Large intestine (tissue), 3 donors: ENCODE data around the gene ERG. TPM values are rescaled to one million over a fixed set of nuclear protein-coding genes. Genes with fewer than 3 reads are reported as not detected.

Experiments
- DNase-seq, 2 donors: peaks; one replicate each; pipeline versions ENCODE4 v3.0.0 to v3.0.0-alpha.2; 2013
- H3K27ac ChIP-seq: one replicate; pipeline ENCODE4 v1.5.1; 2013; ENCODE audit warnings: low read length
- H3K27me3 ChIP-seq: 2 replicates; pipeline ENCODE4 v1.6.1; 2013; ENCODE audit warnings: low read length; ENCODE audit not compliant: control insufficient read depth, insufficient read depth
- H3K36me3 ChIP-seq: 2 replicates; pipeline ENCODE4 v1.6.1; 2013; ENCODE audit warnings: low read length; ENCODE audit not compliant: control insufficient read depth, insufficient read depth
- H3K4me1 ChIP-seq: one replicate; pipeline ENCODE4 v1.6.1; 2013; ENCODE audit warnings: low read length; ENCODE audit not compliant: control insufficient read depth, insufficient read depth
- H3K4me3 ChIP-seq: one replicate; pipeline ENCODE4 v1.5.1; 2013; ENCODE audit warnings: low read length
- H3K9me3 ChIP-seq: one replicate; pipeline ENCODE4 v1.6.1; 2013; ENCODE audit warnings: mild to moderate bottlenecking, low read depth, low read length, moderate library complexity; ENCODE audit not compliant: control insufficient read depth
- WGBS: methylation state at CpG from one replicate; pipeline ENCODE4 v1.1.5; 2013; ENCODE audit warnings: low lambda C conversion rate; ENCODE audit not compliant: insufficient coverage; 5-methylcytosine and 5-hydroxymethylcytosine counted together
- polyA plus RNA-seq: library from polyadenylated mRNA; unstranded; fragments of 120-200 nt; gene quantifications from one replicate; pipeline ENCODE4 v1.2.1, GENCODE V29; 2013

Gene ERG
- polyA plus RNA-seq, 1 donor: 6.2 TPM

DNA sequence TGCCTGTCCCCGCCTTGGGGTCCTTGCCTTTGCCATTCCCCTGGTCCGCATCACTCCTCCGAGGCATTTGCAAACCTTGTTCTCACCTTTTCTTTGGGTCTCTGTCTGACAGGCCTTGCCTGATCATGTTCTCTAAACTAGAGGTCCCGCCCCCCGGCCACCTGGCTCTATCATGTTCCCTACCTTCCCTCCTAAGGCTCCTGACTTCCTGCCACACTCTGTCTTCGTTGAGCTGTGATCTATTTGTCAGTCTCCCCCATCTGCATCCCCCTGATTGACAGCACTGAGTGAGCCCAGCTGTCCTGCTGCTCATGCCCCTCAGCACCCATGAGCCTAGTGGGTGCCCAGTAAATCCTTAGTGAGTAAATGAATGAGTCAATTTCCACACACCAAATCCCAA is 22.8 kb downstream of the ERG start:
- no peaks in the 10 kb centered on the region for H3K36me3 ChIP-seq
- 56% methylated on average over 3 of the region's 6 CpGs for WGBS
- H3K4me1 ChIP-seq: peaks cover 6% of the 10 kb centered on the region
- H3K27me3 ChIP-seq: peaks cover 7% of the 10 kb centered on the region
- no peaks in the 10 kb centered on the region for H3K9me3 ChIP-seq
- no peak overlapping the region for H3K4me3 ChIP-seq
- DNase-seq: no peak
- H3K27ac ChIP-seq: no peak overlapping the region

DNA sequence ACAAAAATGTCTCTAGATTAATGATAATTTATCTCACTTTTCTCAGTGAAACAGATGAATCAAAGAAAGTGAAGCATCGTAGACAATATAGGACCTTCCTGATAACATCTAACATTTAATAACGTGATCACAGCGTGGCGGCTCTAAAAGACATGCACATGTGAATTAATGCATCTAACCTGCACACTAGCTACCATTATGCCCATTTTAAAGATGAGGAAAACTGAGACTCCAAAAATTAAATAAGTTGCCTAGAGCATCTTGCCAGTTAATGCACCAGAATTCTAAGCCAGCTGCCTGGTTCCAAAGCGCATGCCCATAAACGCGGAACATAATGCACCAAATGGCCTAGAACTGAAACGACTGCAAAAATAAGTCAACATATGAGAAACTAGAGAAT is 23.5 kb downstream of the ERG start:
- WGBS: 96% methylated on average over 4 of the region's 8 CpGs
- DNase-seq: no peak
- Histone ChIP-seq H3K9me3 (no peaks in the 10 kb centered on the region), H3K27me3 (peaks cover 7% of the 10 kb centered on the region), H3K27ac (no peak overlapping the region), H3K36me3 (no peaks in the 10 kb centered on the region), H3K4me1 (peaks cover 6% of the 10 kb centered on the region), H3K4me3 (no peak overlapping the region)

DNA sequence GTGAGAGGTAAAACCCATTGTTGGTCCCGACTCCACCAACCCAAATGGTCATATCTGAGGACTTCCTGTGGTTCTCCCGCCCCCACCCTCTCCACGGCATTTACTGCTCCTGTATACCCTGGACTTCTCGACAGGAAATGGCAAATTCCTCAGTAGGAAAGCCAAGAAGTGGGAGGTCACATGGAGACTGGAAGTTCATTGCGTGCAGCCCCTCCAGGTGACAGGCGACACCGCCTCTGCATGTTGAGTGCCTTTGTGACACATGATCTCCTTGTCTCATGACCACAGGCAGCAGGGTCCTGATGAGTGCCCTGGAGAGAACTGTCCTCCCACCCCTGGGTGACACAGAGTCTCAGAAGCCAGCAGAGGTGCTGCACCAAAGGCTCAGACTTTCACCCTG is 24.2 kb downstream of the ERG start:
- no CpG with 5 or more reads among the region's 7 CpGs for WGBS
- Histone ChIP-seq H3K27me3 (peaks cover 7% of the 10 kb centered on the region), H3K27ac (no peak overlapping the region), H3K4me1 (peaks cover 6% of the 10 kb centered on the region), H3K9me3 (no peaks in the 10 kb centered on the region), H3K4me3 (no peak overlapping the region), H3K36me3 (no peaks in the 10 kb centered on the region)
- peak; percentile 14 to 16 for DNase-seq

DNA sequence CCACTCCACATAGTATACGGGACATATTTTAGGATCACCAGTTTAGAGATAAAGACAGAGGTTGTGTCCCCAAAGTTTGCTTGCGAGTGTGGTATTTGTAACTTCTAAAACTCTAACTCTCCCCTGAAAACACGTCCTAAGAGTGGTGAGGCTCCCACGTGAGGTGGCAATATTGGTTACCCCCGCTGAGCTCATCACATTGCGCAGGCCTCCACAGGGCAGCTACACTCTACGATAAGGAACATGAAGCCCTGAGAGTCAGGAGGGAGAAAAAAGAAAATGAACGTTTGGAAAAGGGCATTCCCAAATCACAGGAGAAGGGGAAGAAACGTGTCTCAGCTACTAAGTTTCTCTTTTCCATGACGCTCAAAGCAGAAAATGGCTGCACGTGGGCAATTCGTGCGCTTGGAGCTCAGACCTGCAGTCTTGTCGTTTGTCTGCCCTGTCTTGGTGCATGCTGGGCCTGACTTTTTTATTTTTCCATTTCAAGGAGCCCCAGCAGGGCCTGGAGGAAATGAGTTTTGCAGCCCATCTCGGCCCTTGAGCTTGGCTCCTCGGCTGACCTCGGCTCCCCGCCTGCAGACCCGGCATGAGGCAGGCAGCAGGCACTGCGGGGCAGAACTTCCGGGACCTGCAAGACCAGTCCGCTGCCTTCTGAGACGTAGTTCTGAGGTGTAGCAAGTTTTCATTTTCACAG is 25.7 kb downstream of the ERG start:
- no peak overlapping the region for H3K4me3 ChIP-seq
- H3K27ac ChIP-seq: no peak overlapping the region
- DNase-seq: no peak

DNA sequence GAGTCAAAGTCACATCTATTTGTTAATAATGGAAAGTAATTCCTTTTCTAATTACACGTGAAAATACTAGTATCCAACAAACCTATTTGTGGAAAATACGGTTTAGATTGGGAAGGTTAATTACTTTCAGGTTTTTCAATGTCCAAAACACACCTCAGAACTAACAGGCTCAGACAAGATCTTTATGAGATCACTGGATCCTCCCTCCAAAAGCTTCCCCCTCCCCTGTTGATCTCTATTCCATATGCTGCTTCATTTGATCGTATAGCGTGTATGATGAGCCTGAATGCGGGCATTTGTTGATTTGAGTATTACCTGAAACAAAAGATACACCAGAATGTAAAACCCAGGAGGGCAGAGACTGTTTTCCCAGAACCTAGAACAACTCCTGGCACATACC is 26.5 kb downstream of the ERG start:
- DNase-seq: no peak
- H3K36me3 ChIP-seq: no peaks in the 10 kb centered on the region
- H3K4me3 ChIP-seq: no peak overlapping the region
- H3K4me1 ChIP-seq: peaks cover 6% of the 10 kb centered on the region
- no peaks in the 10 kb centered on the region for H3K9me3 ChIP-seq
- H3K27me3 ChIP-seq: peaks cover 5% of the 10 kb centered on the region
- WGBS: 88% methylated on average over 2 of the region's 5 CpGs
- no peak overlapping the region for H3K27ac ChIP-seq

More for the DNA sequence above, 25.7 kb downstream of the ERG start:
- no CpG with 5 or more reads among the region's 23 CpGs for WGBS
- no peaks in the 10 kb centered on the region for H3K9me3 ChIP-seq
- H3K4me1 ChIP-seq: peaks cover 6% of the 10 kb centered on the region
- H3K27me3 ChIP-seq: peaks cover 7% of the 10 kb centered on the region
- H3K36me3 ChIP-seq: no peaks in the 10 kb centered on the region

DNA sequence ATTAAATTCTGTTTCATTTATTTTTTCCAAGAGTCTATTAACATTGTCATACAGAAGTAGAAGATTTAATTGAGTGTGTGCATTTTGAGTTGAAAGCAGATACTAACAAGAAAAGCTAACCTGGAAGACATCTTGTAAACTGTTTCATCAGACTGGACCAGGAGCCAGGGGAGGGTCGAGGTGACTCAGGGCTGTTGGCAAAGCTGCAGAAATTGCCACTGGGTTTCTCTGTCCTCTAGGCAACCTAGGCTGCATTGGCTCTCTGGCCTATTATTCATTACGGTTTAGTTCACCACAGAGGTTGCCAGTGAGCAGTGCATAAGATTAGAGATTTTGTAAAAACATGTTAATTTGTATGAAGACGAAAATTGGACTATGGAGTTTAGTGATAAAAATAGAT is 27.5 kb downstream of the ERG start:
- Histone ChIP-seq H3K9me3 (no peaks in the 10 kb centered on the region), H3K36me3 (no peaks in the 10 kb centered on the region), H3K27ac (no peak overlapping the region), H3K27me3 (no peaks in the 10 kb centered on the region), H3K4me1 (no peaks in the 10 kb centered on the region), H3K4me3 (no peak overlapping the region)
- no peak for DNase-seq
- WGBS: no CpG with 5 or more reads among the region's 3 CpGs

DNA sequence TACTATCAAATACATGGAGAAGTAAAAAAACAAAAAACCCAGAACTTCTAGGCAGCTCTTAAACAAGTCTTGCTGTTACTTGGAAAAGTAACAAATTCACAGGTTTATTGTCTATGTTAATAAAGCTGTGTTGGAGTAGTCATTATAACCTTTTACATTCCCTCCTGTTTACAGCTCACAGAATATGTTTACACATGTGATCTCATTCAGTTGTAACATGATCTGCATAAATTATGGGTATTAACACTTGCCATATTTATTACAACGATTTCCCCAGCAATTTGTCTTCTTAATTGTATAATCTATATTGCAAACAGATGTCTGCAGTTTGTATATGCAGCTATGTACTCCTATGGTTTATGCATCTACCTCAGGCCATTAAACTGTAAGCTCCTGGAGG is 28.6 kb downstream of the ERG start:
- H3K27me3 ChIP-seq: no peaks in the 10 kb centered on the region
- WGBS: 20% methylated on average over 1 of the region's 1 CpG

DNA sequence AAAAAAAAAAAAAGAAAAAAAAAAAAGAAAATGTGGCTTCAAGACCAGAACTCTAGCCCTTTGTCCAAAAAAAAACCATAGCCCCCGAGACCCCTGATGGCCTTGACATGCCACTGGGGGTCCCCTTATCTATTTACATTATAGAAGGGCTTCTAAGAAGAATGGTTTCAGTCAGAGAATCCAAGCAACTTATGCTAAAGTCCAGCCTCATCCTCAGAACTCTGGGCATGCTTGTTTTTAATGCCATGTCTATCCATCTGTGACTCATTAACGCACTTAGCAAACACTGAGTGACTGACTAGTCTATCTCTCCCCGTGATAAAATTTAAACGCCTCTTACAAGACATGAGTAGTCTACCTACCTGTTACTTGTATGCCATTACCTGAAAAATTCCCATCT is 29.3 kb downstream of the ERG start:
- H3K27me3 ChIP-seq: no peaks in the 10 kb centered on the region
- WGBS: 17% methylated on average over 2 of the region's 4 CpGs
- H3K4me1 ChIP-seq: no peaks in the 10 kb centered on the region
- H3K36me3 ChIP-seq: no peaks in the 10 kb centered on the region
- H3K4me3 ChIP-seq: no peak overlapping the region
- DNase-seq: peak in 1 of 2 donors; percentile 44
- H3K27ac ChIP-seq: no peak overlapping the region
- H3K9me3 ChIP-seq: no peaks in the 10 kb centered on the region

More for the DNA sequence above, 28.6 kb downstream of the ERG start:
- Histone ChIP-seq H3K4me1 (no peaks in the 10 kb centered on the region), H3K36me3 (no peaks in the 10 kb centered on the region), H3K9me3 (no peaks in the 10 kb centered on the region), H3K4me3 (no peak overlapping the region), H3K27ac (no peak overlapping the region)
- DNase-seq: no peak

DNA sequence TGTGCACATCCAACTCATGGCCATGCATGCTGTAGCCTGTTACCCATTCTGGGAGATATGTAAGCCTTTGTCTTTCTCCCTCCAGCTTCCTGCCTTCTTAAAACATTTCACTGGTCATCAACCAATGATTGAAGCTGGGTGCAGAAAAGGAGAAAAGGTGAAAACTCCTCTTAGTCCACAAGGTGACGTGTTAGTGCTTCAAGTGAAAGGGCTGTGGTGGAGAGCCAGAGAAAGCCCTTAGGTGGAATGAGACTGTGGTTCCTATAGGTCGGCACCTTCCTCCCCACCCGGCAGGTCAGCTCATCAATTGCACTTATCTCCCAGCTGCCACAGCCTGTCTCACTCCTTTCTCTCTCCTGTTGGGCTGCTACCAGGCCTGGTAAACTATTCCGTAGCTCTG is 30.4 kb downstream of the ERG start:
- Histone ChIP-seq H3K36me3 (no peaks in the 10 kb centered on the region), H3K9me3 (no peaks in the 10 kb centered on the region), H3K4me3 (no peak overlapping the region), H3K27ac (no peak overlapping the region), H3K4me1 (no peaks in the 10 kb centered on the region), H3K27me3 (no peaks in the 10 kb centered on the region)
- 80% methylated on average over 1 of the region's 4 CpGs for WGBS
- DNase-seq: no peak

DNA sequence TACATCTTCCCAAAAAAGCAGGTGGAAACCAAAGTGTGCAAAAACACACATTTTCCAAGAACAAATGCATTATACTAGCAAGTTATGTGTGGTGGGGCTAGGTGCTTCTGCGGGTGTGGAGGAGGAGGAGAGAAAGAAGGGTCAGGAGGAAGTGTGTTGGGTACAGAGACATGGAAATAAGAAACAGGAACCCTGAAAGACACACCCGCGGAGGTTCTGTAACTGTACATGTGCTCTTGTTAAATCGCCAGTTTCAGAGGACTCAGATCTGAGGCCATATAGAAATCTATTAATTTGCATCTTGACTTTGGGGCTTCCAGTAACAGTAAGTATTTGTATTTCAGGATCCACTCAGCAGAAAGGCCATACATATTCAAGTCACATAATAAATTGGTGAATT is 30.9 kb downstream of the ERG start:
- H3K4me3 ChIP-seq: no peak overlapping the region
- no peaks in the 10 kb centered on the region for H3K27me3 ChIP-seq
- H3K36me3 ChIP-seq: no peaks in the 10 kb centered on the region
- no peak for DNase-seq
- 80% methylated on average over 1 of the region's 4 CpGs for WGBS
- no peak overlapping the region for H3K27ac ChIP-seq
- no peaks in the 10 kb centered on the region for H3K9me3 ChIP-seq
- no peaks in the 10 kb centered on the region for H3K4me1 ChIP-seq

DNA sequence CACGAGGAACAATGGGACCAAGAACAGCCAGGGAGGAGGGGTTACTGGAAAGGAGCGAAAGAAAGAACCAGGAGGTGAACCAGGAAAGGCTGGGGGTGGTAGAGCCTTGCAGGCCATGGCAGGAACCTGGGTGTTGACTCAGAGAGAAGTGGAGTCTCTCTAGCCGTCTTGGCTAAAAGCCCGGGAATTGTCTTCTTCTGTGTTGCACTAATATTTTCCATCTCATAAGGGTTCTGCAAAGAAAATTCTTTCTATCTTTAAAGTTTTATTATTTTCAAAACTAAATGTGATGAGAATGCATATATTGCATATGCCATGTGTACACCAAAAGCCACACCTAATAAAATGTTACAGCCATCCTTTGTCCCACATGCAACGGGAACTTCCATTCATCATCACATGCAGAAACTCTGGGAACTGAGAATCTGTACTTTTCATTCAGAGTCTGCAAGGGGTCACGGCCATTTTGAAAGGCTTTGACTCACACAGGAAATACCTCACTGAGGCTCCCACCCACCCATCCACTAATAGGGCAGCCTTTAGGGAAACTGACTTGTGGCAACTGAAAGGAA is 38.0 kb downstream of the ERG start:
- WGBS: 88% methylated on average over 2 of the region's 6 CpGs
- no peaks in the 10 kb centered on the region for H3K9me3 ChIP-seq
- no peak overlapping the region for H3K4me3 ChIP-seq
- no peak overlapping the region for H3K27ac ChIP-seq
- no peaks in the 10 kb centered on the region for H3K36me3 ChIP-seq
- no peaks in the 10 kb centered on the region for H3K27me3 ChIP-seq
- H3K4me1 ChIP-seq: no peaks in the 10 kb centered on the region
- no peak for DNase-seq
